Measurements from ENCODE around the gene NFATC2. TPM values are rescaled to one million over a fixed set of nuclear protein-coding genes. Genes with fewer than 3 reads are reported as not detected.

NFATC2 gene
- polyA plus RNA-seq (2013), result 21.3 TPM

DNA sequence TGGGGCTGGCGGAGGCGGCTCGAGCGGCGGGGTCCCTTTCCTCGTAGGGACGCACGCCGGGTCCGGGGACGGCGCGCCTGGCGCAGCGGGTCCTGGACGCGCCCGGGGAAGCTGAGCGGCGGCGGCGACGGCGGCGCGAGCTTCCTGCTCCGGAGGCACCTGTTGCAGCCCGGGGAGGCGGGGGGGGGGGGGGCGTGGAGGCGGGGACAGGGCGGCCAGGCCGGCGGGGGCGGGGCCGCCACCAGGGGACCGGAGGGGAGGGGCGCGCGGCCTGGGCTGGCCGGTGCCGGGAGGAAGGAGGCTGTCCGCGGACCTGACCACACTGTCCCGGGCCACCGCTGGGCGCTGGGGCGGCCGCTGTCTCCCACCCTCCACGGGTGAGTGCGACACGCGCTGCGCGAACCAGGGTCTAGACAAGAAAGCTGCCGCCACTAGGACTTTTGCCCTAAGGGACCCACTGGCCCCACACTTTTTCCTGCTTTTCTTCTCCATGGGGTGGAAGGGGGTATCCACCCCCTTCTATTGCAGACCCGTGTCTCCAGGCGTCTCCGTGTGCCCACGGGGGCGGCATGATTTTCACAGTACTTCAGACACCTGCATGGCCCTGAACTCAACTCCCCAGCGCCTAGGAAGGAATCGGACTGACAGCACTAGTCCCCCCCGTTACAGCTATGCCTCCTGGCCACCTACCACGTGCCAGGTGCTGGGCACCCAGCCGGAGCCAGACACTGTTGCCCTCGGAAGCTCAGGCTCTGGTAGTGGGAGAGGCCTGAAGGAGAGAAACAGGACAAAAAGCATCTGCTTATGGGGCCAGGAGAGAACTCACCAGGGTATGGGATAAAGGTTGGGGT, at the start of gene NFATC2:
NFATC2 (minus strand) TSS at position 149 of the 851 bp plus-strand sequence. CDS start 220 bp downstream, outside the sequence.
- peak in 2 of 3 donors; percentile 72 to 80 for DNase-seq
- Histone ChIP-seq H3K36me3 (ENCODE audit: control insufficient read depth in 4 of 4, insufficient read depth in 4 of 4, low read length in 3 of 4) (peaks cover 1 to 11% (median 3%) of the 10 kb centered on the region in 4 experiments), H3K27me3 (replicated peaks in 2 of 5; ENCODE audit: control insufficient read depth in 4 of 5, insufficient read depth in 5 of 5, low read length in 4 of 5) (no peaks in the 10 kb centered on the region), H3K4me1 (ENCODE audit: control extremely low read depth in 1 of 4, control insufficient read depth in 4 of 4, insufficient read depth in 4 of 4, low read length in 3 of 4) (peaks cover 7 to 49% (median 43%) of the 10 kb centered on the region in 4 experiments), H3K4me3 (ENCODE audit: control insufficient read depth in 1 of 7, extremely low read depth in 1 of 7, insufficient read depth in 4 of 7, low read depth in 2 of 7, low read length in 6 of 7) (peak within 1 kb of the TSS; percentile 62 to 86 (median 74)), H3K27ac (ENCODE audit: insufficient read depth in 1 of 2, low read depth in 1 of 2, low read length in 2 of 2, poor library complexity in 1 of 2, severe bottlenecking in 2 of 2) (peak within 1 kb of the TSS; percentile 97 to 98), H3K9me3 (ENCODE audit: control extremely low read depth in 1 of 5, control insufficient read depth in 4 of 5, insufficient read depth in 2 of 5, low read depth in 1 of 5, low read length in 4 of 5) (no peaks in the 10 kb centered on the region)
- WGBS (ENCODE audit: insufficient coverage), result 2% methylated on average over 32 of the region's 67 CpGs
- ChIA-PET POLR2A (interaction anchor here (0.7 to 3.4 kb wide), 7 partner anchors 12 to 88 kb away, joined by 3 to 23 read pairs (median 7); no protein-coding TSS in a partner anchor), CTCF (interaction anchor here (0.6 to 5.7 kb wide), 22 partner anchors 11 to 555 kb away, joined by 3 to 35 read pairs (median 4); no protein-coding TSS in a partner anchor)

DNA sequence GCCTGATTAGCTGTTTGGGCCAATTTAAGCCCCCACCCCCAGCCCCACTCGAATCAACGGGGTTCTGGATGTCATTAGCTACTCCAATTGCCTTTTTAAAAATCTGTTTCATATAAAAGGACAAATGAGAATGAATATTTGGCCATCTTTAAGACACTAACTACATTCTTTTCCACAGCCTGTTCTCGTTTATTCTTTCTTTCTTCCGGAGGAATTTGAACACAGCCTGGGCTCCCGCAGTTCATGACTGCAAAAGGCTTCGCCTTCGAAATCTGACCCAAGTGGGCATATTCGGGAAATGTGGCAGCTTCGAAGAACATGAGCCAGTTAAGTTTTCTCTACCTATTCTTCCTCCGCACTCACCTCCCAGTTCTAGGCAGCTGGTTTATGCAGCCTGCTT, 49.4 kb upstream of the NFATC2 start:
- no peaks in the 10 kb centered on the region for H3K9me3 ChIP-seq (ENCODE audit: control extremely low read depth in 1 of 5, control insufficient read depth in 4 of 5, insufficient read depth in 2 of 5, low read depth in 1 of 5, low read length in 4 of 5)
- H3K4me3 ChIP-seq (ENCODE audit: control insufficient read depth in 1 of 7, extremely low read depth in 1 of 7, insufficient read depth in 4 of 7, low read depth in 2 of 7, low read length in 6 of 7), result no peak overlapping the region
- H3K36me3 ChIP-seq (ENCODE audit: control insufficient read depth in 4 of 4, insufficient read depth in 4 of 4, low read length in 3 of 4), result no peaks in the 10 kb centered on the region
- H3K27ac ChIP-seq (ENCODE audit: insufficient read depth in 1 of 2, low read depth in 1 of 2, low read length in 2 of 2, poor library complexity in 1 of 2, severe bottlenecking in 2 of 2), result no peak overlapping the region
- no peak for DNase-seq
- H3K27me3 ChIP-seq (replicated peaks in 2 of 5; ENCODE audit: control insufficient read depth in 4 of 5, insufficient read depth in 5 of 5, low read length in 4 of 5), result no peaks in the 10 kb centered on the region
- POLR2A ChIA-PET, result no interaction called here
- over 99% methylated on average over 8 of the region's 10 CpGs for WGBS (ENCODE audit: insufficient coverage)
- CTCF ChIA-PET, result interaction anchor here (0.9 to 1.6 kb wide), 2 partner anchors 18 to 219 kb away, joined by 4 read pairs; no protein-coding TSS in a partner anchor
- peaks cover 9 to 16% (median 14%) of the 10 kb centered on the region in 4 experiments for H3K4me1 ChIP-seq (ENCODE audit: control extremely low read depth in 1 of 4, control insufficient read depth in 4 of 4, insufficient read depth in 4 of 4, low read length in 3 of 4)

DNA sequence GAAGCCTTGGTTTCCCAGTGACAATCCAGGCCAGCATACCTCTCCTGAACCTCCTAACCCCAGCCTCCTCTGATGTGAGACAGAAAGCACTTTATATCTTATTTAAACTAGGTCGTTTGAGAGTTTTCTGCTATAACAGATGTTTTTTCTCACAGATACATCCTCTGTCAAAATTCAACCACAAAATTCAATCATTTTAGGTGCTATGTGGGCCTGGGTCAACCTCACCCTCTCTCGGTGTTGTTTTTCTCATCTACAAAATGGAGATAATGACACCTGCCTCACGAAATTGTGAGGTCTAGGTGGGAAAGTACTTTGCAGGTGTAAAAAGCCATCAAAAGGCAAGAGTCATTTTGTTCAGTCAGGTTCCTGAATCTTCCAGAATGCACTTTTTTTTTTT, 46.2 kb upstream of the NFATC2 start:
- H3K4me1 ChIP-seq (ENCODE audit: control extremely low read depth in 1 of 4, control insufficient read depth in 4 of 4, insufficient read depth in 4 of 4, low read length in 3 of 4), result peaks cover 0 to 5% (median 2%) of the 10 kb centered on the region in 4 experiments
- WGBS (ENCODE audit: insufficient coverage), result 93% methylated on average over 3 of the region's 3 CpGs
- no peaks in the 10 kb centered on the region for H3K27me3 ChIP-seq (replicated peaks in 2 of 5; ENCODE audit: control insufficient read depth in 4 of 5, insufficient read depth in 5 of 5, low read length in 4 of 5)
- CTCF ChIA-PET, result interaction anchor here (0.9 kb wide), 1 partner anchor 596 kb away, joined by 3 read pairs; no protein-coding TSS in a partner anchor
- H3K36me3 ChIP-seq (ENCODE audit: control insufficient read depth in 4 of 4, insufficient read depth in 4 of 4, low read length in 3 of 4), result no peaks in the 10 kb centered on the region
- H3K27ac ChIP-seq (ENCODE audit: insufficient read depth in 1 of 2, low read depth in 1 of 2, low read length in 2 of 2, poor library complexity in 1 of 2, severe bottlenecking in 2 of 2), result no peak overlapping the region
- no peak for DNase-seq
- no peak overlapping the region for H3K4me3 ChIP-seq (ENCODE audit: control insufficient read depth in 1 of 7, extremely low read depth in 1 of 7, insufficient read depth in 4 of 7, low read depth in 2 of 7, low read length in 6 of 7)
- H3K9me3 ChIP-seq (ENCODE audit: control extremely low read depth in 1 of 5, control insufficient read depth in 4 of 5, insufficient read depth in 2 of 5, low read depth in 1 of 5, low read length in 4 of 5), result no peaks in the 10 kb centered on the region
- POLR2A ChIA-PET, result no interaction called here

DNA sequence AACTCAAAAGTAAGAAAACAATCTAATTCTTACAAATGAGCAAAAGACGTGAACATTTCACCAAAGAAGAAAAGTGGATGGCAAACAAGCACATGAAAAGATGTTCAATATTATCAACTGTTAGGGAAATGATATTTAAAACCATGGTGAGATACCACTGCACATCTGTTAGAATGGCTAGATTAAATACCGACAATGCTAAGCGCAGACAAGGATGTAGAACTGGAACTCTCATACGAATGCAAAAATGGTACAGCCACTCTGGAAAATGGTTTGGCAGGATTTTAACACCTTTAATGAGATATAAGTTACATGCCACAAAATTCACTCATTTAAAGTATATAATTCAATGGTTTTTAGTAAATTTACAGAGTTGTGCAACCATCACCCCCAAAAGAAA, 44.6 kb upstream of the NFATC2 start:
- ChIA-PET POLR2A (interaction anchor here (1.0 kb wide), 1 partner anchor 8 kb away, joined by 3 read pairs; no protein-coding TSS in a partner anchor), CTCF (interaction anchor here (0.8 to 1.4 kb wide), 4 partner anchors 10 to 201 kb away, joined by 3 read pairs; no protein-coding TSS in a partner anchor)
- no peak overlapping the region for H3K4me3 ChIP-seq (ENCODE audit: control insufficient read depth in 1 of 7, extremely low read depth in 1 of 7, insufficient read depth in 4 of 7, low read depth in 2 of 7, low read length in 6 of 7)
- no peak overlapping the region for H3K27ac ChIP-seq (ENCODE audit: insufficient read depth in 1 of 2, low read depth in 1 of 2, low read length in 2 of 2, poor library complexity in 1 of 2, severe bottlenecking in 2 of 2)
- H3K9me3 ChIP-seq (ENCODE audit: control extremely low read depth in 1 of 5, control insufficient read depth in 4 of 5, insufficient read depth in 2 of 5, low read depth in 1 of 5, low read length in 4 of 5), result no peaks in the 10 kb centered on the region
- H3K36me3 ChIP-seq (ENCODE audit: control insufficient read depth in 4 of 4, insufficient read depth in 4 of 4, low read length in 3 of 4), result no peaks in the 10 kb centered on the region
- no peak for DNase-seq
- 95% methylated on average over 4 of the region's 4 CpGs for WGBS (ENCODE audit: insufficient coverage)
- H3K27me3 ChIP-seq (replicated peaks in 2 of 5; ENCODE audit: control insufficient read depth in 4 of 5, insufficient read depth in 5 of 5, low read length in 4 of 5), result no peaks in the 10 kb centered on the region
- peaks cover 0 to 5% (median 2%) of the 10 kb centered on the region in 4 experiments for H3K4me1 ChIP-seq (ENCODE audit: control extremely low read depth in 1 of 4, control insufficient read depth in 4 of 4, insufficient read depth in 4 of 4, low read length in 3 of 4)

DNA sequence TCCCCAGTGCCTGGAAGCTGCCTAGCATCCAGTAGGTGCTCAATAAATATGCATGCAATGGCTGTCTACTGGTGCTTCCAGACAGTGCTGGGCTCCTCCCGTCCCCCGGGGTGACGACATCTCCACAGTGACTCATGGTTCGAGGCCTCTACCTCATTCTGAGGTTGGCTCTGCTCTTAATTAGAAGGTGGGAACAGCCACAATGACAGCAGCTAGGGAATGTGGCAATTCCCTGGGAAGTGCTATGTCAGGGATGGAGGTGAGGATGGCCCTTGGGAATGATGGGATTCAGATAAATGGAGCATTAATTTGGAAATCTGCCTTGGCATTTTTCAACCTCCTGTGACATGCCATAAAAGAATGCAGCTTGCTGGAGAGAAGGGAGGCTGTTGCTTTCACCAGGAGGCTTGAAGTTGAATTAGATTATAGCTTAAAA, 43.5 kb upstream of the NFATC2 start:
- Histone ChIP-seq H3K4me1 (ENCODE audit: control extremely low read depth in 1 of 4, control insufficient read depth in 4 of 4, insufficient read depth in 4 of 4, low read length in 3 of 4) (peaks cover 0 to 5% (median 2%) of the 10 kb centered on the region in 4 experiments), H3K27ac (ENCODE audit: insufficient read depth in 1 of 2, low read depth in 1 of 2, low read length in 2 of 2, poor library complexity in 1 of 2, severe bottlenecking in 2 of 2) (no peak overlapping the region), H3K9me3 (ENCODE audit: control extremely low read depth in 1 of 5, control insufficient read depth in 4 of 5, insufficient read depth in 2 of 5, low read depth in 1 of 5, low read length in 4 of 5) (no peaks in the 10 kb centered on the region), H3K4me3 (ENCODE audit: control insufficient read depth in 1 of 7, extremely low read depth in 1 of 7, insufficient read depth in 4 of 7, low read depth in 2 of 7, low read length in 6 of 7) (no peak overlapping the region), H3K36me3 (ENCODE audit: control insufficient read depth in 4 of 4, insufficient read depth in 4 of 4, low read length in 3 of 4) (no peaks in the 10 kb centered on the region), H3K27me3 (replicated peaks in 2 of 5; ENCODE audit: control insufficient read depth in 4 of 5, insufficient read depth in 5 of 5, low read length in 4 of 5) (no peaks in the 10 kb centered on the region)
- WGBS (ENCODE audit: insufficient coverage), result 96% methylated on average over 4 of the region's 4 CpGs
- DNase-seq, result no peak
- ChIA-PET POLR2A (interaction anchor here (1.0 kb wide), 1 partner anchor 9 kb away, joined by 3 read pairs; no protein-coding TSS in a partner anchor), CTCF (interaction anchor here (0.7 to 3.9 kb wide), 7 partner anchors 9 to 213 kb away, joined by 3 to 19 read pairs (median 3); no protein-coding TSS in a partner anchor)

DNA sequence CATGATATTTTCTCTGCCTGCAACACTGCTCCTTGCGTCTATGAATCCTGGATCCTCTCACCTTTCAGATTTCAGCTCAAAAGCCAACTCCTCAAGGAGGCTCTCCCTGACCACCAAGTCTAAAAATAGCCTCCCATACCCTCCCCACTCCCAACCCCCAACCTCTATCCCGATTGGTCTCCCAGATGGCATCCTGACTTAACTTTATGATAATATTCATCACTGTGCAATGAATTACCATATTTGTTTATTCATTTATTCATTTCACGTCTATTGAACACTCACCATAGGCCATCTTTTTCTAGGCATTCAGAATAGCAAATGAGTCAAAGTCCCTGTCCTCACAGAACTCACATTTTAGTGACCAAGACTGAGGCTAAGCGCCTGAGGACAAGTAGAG, 42.6 kb upstream of the NFATC2 start:
- CTCF ChIA-PET, result interaction anchor here (1.5 to 3.9 kb wide), 2 partner anchors 10 kb away, joined by 3 to 19 read pairs; no protein-coding TSS in a partner anchor
- H3K36me3 ChIP-seq (ENCODE audit: control insufficient read depth in 4 of 4, insufficient read depth in 4 of 4, low read length in 3 of 4), result no peaks in the 10 kb centered on the region
- no peaks in the 10 kb centered on the region for H3K9me3 ChIP-seq (ENCODE audit: control extremely low read depth in 1 of 5, control insufficient read depth in 4 of 5, insufficient read depth in 2 of 5, low read depth in 1 of 5, low read length in 4 of 5)
- no peak for DNase-seq
- H3K27ac ChIP-seq (ENCODE audit: insufficient read depth in 1 of 2, low read depth in 1 of 2, low read length in 2 of 2, poor library complexity in 1 of 2, severe bottlenecking in 2 of 2), result no peak overlapping the region
- no peak overlapping the region for H3K4me3 ChIP-seq (ENCODE audit: control insufficient read depth in 1 of 7, extremely low read depth in 1 of 7, insufficient read depth in 4 of 7, low read depth in 2 of 7, low read length in 6 of 7)
- POLR2A ChIA-PET, result no interaction called here
- WGBS (ENCODE audit: insufficient coverage), result 67% methylated on average over 1 of the region's 4 CpGs
- peaks cover 0 to 5% (median 2%) of the 10 kb centered on the region in 4 experiments for H3K4me1 ChIP-seq (ENCODE audit: control extremely low read depth in 1 of 4, control insufficient read depth in 4 of 4, insufficient read depth in 4 of 4, low read length in 3 of 4)
- H3K27me3 ChIP-seq (replicated peaks in 2 of 5; ENCODE audit: control insufficient read depth in 4 of 5, insufficient read depth in 5 of 5, low read length in 4 of 5), result no peaks in the 10 kb centered on the region

All from common myeloid progenitor, CD34-positive (primary cell).